ENCODE measurements around the gene NOXA1.

Gene NOXA1

GRCh38 chr9:137470785-137471184 lies 47.6 kb downstream of the NOXA1 start:
- no peak for DNase-seq

GRCh38 chr9:137474271-137474670 lies 51.1 kb downstream of the NOXA1 start:
- DNase-seq: no peak

DNA sequence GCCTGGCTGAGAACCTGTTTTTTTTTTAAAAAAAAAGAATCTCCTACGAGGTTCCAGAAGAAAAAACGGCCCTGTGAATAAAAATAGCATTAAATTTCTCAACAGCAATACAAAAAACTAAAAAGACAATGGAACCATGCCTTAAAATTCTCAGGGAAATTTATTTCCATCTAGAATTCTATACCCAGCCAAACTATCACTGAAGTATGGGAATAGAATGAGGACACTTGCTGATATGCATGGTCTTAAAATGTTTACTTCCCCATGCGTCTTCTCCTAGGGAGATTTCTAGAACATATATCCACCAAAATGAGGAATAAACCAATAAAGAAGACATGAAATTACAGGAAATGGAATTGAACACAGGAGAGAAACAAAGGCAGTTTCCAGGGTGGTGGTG lies 52.5 kb downstream of the NOXA1 start:
- no peak for DNase-seq

GRCh38 chr9:137476856-137477255 lies 53.7 kb downstream of the NOXA1 start:
- no peak for DNase-seq

GRCh38 chr9:137477778-137478612 lies 54.8 kb downstream of the NOXA1 start:
- DNase-seq: no peak

DNA sequence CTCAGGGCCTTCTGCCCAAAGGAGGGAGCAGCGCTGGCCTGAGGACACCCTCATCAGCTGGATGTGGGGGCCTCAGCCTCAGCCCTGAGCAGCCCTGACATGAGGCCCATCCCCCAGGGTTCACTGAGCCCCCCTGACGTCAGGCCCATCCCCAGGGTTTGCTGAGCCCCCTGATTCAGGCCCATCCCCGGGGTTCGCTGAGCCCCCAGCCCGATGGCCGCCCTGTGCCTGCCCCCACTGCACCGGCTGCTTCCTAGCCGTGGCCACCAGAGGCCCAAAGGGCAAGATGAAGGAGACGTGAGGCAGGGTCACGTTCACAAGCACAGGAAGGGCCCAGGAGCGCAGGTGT lies 55.4 kb downstream of the NOXA1 start:
- no peak for DNase-seq

DNA sequence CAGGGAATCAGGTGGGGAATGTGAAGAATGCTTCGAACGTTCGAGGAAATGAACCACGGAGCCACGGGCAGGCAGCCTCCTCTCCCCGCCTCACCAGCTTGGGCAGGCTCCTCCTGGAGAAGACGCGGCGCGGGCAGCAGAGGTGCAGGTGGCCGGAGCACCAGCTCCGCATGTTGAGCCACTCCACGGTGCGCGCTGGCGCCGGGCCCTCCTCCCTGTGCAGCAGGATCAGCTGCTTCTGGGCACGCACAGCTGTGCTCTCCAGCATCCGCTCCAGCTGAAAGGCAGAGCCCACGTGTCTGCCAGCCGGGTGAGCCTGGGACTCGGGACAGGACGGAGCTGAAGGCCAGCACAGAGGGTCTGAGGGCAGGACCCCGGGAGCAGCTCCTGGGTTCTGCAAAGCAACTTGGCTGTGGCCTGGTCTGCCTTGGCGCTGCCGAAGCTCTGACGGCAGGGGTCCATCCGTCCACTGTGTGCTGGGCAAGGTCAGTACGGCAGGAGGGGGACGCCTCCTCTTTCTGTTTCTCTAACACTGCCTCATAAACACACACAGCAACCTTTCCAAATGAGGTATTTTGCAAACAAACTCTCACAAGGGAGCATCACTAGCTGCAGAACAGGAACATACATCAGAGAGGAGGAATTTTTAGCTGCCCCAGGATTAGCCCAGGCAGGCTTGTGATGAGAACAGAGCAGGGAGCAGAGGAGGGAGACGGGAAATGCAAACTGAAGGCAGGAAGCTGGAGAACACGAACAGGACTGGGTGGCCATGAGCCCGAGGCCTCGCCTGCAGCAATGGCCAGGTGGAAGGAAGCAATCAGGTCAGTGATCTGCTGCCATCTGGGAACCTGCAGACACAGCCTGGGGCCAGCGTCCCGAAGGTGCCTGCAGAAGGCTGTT lies 56.0 kb downstream of the NOXA1 start:
- DNase-seq: no peak

GRCh38 chr9:137479892-137480685 lies 56.9 kb downstream of the NOXA1 start:
- no peak for DNase-seq

GRCh38 chr9:137480686-137481683 lies 57.8 kb downstream of the NOXA1 start:
- DNase-seq: no peak

DNA sequence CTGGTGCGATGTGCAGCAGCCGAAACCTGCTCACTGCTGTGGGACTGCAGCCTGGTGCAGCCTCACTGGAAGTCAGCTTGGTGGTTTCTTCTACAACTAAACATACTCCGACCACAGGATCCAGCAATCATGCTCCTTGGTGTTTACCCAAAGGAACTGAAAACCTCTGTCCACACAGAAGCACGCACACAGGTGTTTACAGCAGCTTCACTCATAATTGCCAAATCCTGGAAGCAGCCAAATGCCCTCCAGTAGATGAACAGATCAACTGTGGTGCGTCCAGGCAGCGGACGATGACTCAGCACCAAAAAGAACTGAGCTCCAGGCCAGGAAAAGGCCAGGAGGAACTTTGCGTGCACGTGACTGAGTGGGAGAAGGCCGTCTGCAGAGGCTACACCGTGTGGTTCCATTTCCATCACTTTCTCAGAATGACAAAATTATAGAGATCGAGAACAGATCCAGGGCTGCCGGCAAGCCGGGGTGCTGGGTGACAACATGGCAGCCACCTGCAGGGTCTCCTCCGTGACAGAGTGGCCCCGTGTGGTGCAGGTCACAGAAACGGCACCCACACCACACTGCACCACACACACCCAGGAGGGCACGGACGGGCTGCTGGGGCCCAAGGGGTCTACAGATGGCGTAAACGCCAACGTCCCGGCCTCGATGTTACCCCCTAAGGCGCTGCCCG lies 59.0 kb downstream of the NOXA1 start:
- DNase-seq: no peak
